ENCODE measurements around the gene PTDSS2.

DNA sequence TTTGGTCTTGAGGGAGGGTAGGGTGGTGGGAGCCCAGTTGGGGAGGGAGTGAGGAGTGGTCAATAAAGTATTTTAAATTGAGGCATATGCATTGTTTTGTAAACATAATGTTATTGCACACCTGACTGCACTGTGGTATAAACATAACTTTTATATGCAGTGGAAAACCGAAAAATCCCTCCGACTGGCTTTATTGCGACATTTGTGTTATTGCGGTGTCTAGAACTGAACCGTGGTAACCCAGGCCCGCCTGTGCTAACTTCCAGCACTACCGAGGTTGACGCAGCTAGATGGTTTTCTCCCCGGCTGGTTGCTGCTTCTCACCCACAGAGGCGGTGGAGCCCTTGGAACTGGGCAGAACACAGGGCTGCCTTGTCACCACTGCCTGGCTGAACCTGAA is 64.5 kb downstream of the PTDSS2 start:
- TF ChIP-seq, protein P1, sequence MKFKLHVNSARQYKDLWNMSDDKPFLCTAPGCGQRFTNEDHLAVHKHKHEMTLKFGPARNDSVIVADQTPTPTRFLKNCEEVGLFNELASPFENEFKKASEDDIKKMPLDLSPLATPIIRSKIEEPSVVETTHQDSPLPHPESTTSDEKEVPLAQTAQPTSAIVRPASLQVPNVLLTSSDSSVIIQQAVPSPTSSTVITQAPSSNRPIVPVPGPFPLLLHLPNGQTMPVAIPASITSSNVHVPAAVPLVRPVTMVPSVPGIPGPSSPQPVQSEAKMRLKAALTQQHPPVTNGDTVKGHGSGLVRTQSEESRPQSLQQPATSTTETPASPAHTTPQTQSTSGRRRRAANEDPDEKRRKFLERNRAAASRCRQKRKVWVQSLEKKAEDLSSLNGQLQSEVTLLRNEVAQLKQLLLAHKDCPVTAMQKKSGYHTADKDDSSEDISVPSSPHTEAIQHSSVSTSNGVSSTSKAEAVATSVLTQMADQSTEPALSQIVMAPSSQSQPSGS (CRISPR knock-in tag; IDR thresholded peaks at IDR 0.05; ENCODE audit: borderline replicate concordance, low read depth): no peak
- TF ChIP-seq, protein P2, sequence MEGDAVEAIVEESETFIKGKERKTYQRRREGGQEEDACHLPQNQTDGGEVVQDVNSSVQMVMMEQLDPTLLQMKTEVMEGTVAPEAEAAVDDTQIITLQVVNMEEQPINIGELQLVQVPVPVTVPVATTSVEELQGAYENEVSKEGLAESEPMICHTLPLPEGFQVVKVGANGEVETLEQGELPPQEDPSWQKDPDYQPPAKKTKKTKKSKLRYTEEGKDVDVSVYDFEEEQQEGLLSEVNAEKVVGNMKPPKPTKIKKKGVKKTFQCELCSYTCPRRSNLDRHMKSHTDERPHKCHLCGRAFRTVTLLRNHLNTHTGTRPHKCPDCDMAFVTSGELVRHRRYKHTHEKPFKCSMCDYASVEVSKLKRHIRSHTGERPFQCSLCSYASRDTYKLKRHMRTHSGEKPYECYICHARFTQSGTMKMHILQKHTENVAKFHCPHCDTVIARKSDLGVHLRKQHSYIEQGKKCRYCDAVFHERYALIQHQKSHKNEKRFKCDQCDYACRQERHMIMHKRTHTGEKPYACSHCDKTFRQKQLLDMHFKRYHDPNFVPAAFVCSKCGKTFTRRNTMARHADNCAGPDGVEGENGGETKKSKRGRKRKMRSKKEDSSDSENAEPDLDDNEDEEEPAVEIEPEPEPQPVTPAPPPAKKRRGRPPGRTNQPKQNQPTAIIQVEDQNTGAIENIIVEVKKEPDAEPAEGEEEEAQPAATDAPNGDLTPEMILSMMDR (IDR thresholded peaks at IDR 0.05): no peak
- TF ChIP-seq GABPB1 (CRISPR knock-in tag; IDR thresholded peaks at IDR 0.05): no peak
- TF ChIP-seq ZNF232 (CRISPR knock-in tag; IDR thresholded peaks at IDR 0.05): no peak
- TF ChIP-seq, protein P3, sequence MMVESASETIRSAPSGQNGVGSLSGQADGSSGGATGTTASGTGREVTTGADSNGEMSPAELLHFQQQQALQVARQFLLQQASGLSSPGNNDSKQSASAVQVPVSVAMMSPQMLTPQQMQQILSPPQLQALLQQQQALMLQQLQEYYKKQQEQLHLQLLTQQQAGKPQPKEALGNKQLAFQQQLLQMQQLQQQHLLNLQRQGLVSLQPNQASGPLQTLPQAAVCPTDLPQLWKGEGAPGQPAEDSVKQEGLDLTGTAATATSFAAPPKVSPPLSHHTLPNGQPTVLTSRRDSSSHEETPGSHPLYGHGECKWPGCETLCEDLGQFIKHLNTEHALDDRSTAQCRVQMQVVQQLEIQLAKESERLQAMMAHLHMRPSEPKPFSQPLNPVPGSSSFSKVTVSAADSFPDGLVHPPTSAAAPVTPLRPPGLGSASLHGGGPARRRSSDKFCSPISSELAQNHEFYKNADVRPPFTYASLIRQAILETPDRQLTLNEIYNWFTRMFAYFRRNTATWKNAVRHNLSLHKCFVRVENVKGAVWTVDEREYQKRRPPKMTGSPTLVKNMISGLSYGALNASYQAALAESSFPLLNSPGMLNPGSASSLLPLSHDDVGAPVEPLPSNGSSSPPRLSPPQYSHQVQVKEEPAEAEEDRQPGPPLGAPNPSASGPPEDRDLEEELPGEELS (CRISPR knock-in tag; IDR thresholded peaks at IDR 0.05): no peak
- no peak for TF ChIP-seq TCF7 (CRISPR knock-in tag; IDR thresholded peaks at IDR 0.05; ENCODE audit: low read depth)
- no peak for TF ChIP-seq PREB (CRISPR knock-in tag; IDR thresholded peaks at IDR 0.05; ENCODE audit: borderline replicate concordance)
- TF ChIP-seq JUN (CRISPR knock-in tag; IDR thresholded peaks at IDR 0.05): no peak
- TF ChIP-seq ESRRA (CRISPR knock-in tag; IDR thresholded peaks at IDR 0.05; ENCODE audit: borderline replicate concordance): no peak
- no peak for TF ChIP-seq CBFB (CRISPR knock-in tag; IDR thresholded peaks at IDR 0.05; ENCODE audit: low read depth)
